ENCODE data around the gene SLC2A1.
A peak's percentile ranks its signal among the peaks of the same experiment; 100 is the strongest.

The SLC2A1 gene

DNA sequence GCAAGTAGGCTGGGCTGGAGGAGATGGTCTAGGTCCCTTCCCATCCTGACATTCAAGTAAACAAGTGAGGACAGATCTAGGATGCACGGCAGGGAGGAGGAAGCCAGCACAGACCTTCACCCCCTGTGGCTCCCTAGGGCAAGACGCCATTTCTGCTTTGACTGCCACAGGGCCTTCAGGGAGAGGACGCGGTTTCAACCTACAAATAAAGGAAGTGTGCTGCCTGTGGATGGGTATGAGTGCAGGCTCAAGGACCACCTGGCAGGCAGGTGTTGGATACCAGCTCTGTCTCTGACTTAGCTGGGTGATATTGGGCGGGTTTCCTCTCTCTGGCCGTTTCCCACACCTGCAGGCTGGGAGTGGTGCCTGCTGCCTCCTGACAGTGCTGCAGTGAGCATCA lies 16.2 kb downstream of the SLC2A1 start:
- no peak for DNase-seq (ENCODE audit: low read depth)

DNA sequence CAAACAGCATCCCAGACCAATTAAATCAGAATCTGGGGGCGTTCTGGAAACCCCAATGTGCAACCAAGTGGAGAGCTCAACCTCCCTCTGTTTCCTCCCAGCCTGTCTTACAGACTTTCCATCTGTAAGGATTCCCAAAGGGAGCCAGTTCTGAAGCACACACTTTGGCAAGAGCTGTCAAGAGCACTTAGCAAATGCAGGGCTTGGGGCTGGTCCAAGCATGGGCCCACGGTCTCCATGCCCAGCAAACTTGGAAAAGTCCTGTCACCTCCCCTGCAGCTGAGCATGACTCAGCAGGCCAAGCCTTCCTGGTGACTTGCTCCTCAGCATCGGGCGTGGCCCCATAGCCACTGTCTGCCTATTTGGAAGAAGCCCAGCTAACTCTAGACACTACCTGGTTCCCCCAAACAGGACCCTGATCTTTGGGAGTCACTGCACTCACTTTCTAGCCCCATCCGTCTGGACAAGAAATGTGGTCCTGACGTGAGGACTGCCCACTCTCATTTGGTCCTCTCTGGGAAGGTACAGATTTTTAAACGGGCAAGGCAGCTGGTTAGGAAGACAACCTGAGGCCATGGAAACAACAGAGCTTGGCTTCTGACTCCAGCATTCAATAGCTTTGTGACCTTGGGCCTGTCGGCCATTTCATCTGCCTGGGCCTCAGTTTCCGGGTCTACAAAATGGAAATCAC lies 16.9 kb downstream of the SLC2A1 start:
- DNase-seq (ENCODE audit: low read depth), result no peak

DNA sequence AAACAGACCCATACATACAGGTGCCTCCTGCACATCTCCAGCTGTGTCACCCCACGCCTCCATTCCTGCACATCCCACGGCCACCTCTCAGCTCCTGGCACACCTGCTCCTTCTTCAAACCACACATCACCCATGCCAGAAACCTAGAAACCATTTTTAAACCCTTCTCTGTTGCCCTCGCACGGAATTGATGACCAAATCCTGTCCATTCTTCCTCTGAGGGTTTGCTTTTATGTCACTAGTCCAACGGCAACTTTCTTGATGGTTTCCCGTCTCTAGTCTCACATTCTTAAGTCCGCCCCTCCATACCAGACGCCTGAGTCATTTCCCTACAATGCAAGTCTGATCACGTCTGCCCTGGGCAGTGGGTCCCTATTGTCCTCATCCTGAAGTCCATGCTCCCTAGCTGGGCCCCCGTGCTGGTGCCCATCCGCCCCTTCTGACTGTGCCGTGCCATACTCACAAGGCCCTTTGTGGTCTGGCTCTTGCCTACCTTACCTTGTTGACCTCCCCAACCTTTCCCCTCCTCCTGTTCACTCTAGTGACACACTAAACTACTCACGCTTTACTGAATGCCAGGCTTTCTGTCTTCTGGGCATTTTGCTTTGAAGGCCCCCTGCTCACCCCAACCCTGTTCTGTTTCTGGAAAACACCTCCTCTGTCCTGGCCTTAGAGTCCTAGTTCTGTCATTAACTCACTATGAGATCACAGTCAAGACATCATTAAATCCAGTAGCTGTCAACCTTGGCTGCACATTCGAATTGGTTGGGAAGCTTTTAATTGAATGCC lies 17.6 kb downstream of the SLC2A1 start:
- DNase-seq (ENCODE audit: low read depth), result no peak

DNA sequence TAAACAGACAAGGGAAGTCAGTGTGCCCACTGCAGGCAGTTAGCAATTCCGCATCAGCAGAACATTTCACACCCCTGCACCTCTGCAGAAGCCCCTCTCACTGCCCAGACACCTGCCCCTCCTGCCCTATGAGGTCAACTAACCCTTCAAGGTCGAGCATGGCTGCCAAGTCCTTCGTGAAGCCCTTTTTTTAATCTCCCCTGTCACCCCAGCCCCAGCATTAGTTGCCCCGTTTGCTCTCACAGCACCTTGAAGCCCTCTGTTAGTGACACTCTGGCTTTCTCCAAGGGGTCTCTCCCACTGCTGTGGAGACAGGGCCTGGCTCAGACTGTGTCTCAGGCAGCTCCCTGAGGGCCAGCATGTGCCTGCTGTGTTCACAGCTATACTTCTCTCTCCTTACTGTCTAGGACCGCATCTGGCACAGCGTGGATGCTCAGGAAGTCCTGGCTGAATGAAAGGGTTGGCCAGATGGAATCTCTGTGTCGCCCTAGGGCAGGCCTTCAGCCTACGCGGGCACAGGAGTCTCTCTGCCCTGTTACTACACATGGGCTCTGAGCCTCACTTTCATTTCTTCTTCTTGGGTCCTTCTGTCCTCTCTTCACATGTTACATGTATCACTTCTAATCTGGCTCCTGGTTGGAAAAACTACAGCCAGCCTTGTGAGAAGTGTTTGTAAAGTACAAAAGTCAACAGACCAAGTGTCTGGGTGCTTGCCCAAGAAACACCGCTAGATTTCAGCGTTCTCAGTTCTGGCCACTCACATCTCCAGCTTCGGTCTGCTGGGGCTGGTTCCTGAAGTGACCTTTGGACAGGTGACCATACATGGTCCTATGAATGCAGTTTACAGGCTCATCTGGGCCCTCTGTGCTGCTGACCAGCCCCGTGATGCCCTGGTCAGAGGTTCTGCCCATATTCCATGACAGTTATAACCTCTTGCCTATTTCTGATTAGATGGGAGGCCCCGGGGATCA lies 19.7 kb downstream of the SLC2A1 start:
- DNase-seq (ENCODE audit: low read depth), result no peak

DNA sequence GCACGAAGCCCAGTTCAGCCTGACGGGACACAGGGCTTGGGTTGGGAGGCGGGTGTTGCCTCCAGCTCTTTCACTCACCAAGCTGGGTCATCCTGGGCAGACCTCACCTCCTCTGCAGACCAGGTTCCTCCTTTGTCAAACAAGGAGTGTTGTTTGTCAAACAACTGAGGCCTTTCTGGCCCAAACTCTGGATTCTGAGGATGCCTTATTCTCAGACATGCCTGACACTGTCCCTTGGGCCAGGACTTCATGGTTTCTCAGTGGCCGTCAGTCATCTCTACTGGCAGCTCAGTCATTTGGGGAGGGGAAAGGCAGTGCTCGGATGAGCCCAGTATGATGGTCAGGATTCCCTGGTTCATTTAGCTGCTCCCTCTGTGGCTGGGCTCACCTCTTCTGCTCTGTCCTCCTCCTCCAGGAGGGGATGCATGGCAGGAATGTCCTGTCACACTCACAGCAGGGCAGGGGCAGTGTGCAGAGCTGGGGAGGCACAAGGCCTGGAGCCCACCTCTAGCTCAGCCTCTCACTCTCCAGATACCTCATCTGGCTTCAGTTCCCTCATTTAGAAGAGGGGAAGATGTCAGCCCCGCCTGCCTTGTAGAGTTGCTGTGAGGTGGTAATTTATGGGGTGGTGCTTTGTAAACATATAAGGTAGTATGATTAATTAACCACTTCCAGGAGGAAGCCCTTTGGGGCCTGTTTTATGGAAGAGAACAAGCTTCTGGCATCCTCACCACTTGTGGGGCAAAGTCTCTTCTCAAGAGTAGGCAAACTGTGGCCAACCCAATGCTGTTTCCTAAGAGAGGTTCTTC lies 20.6 kb downstream of the SLC2A1 start:
- DNase-seq (ENCODE audit: low read depth), result no peak

DNA sequence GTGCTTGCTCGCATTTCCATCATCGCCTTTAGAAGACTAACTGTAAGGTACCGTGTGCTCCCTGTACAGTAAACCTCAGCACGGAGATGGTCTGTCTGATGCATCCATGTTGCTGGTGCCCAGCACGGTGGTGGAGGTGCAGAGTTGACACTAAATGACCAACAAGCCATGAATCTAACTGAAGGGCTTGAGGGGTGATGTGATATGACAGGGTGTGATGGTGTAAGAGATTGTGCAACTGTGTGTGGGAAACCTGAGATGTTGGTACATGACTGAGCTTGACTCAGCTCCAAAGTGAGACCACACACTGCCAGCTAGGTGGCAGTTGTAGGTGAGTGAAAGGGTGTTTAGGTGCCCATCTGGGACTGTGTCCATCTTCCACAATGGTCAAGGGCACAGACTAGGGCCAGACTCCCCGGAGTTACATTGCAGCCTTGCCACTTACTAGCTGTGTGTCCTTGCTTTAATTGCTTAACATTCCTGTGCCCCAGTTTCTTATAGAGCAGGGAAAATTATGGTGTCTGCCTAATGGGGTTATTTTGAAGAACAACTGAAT lies 21.4 kb downstream of the SLC2A1 start:
- no peak for DNase-seq (ENCODE audit: low read depth)

DNA sequence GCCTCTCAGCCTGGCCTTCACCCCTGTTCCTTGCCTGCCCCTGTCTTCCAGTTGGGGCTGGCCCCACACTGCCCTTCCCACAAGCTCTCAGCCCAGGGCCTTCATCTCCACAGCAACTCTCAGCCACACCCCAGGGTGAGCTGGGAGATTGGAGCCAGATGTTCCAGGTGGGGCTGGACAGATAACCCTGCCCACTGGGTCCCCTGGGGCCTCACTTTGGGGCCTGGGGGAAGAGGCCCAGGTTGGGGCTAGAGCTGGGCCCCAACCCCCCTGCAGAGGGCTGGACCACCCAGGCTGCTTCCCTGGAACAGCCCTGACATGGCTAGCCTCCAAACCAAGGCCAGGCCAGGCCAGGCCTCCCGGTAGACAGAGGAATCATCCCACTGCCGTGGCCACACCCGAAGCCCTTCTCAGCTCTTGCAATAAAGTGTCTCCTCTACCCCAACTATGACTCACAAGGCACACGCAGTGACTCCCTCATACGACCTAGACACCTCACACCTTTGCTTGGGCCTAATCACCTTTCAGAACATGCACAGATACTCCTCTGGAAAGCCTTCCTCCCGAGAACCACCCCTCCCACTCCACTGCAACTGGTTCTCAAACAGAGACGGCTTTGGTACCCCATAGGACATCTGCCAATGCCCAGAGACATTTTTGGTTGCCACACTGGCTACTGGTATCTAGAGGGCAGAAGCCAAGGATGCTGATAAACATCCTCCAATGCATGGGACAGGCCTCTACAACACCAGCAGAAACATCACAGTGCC lies 22.2 kb downstream of the SLC2A1 start:
- DNase-seq (ENCODE audit: low read depth), result no peak

DNA sequence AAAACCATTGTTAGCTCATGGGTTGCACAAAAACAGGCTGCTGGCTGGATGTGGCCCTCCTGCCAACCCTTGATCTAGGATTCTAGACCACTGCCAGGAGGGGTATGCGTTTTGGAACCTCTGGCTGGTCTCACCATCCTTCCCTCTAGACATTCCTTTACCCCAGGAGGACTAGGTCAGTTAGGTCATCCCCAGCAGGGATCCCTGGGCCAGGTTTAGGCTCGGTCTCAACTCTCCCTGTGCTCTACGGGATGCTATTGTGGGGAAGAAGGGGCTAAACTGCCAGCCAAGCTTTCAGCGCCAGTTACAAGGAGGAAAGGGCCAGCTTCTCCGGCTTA lies 22.7 kb downstream of the SLC2A1 start:
- no peak for DNase-seq (ENCODE audit: low read depth)

DNA sequence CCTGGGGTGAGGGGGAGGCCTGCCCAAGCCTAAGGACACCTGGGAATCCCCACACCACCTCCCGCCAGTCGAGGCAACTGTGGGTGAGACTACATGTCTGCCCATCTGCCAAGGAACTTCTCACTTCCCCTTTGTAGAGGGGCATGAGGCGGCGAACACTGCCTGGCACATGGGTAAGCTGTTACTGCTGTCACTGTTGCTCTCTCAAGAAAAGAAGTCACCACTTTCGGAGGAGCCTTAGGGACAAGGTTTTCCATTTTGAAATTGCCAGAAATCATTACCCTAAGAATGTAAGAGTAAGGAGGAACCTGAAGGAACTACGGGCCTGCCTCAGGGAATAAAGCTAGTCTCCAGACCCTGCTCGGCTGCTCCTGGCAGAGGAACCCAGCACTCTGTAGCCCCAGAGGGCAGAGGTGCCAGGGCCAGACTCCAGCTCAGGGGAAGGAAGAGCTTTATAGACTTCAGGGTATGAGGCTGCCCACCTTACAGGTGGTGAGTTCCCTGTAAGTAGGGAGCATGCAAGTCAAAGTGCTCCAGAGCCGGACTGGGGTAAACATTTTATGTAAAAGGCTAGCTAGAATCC lies 23.3 kb downstream of the SLC2A1 start:
- no peak for DNase-seq (ENCODE audit: low read depth)

DNA sequence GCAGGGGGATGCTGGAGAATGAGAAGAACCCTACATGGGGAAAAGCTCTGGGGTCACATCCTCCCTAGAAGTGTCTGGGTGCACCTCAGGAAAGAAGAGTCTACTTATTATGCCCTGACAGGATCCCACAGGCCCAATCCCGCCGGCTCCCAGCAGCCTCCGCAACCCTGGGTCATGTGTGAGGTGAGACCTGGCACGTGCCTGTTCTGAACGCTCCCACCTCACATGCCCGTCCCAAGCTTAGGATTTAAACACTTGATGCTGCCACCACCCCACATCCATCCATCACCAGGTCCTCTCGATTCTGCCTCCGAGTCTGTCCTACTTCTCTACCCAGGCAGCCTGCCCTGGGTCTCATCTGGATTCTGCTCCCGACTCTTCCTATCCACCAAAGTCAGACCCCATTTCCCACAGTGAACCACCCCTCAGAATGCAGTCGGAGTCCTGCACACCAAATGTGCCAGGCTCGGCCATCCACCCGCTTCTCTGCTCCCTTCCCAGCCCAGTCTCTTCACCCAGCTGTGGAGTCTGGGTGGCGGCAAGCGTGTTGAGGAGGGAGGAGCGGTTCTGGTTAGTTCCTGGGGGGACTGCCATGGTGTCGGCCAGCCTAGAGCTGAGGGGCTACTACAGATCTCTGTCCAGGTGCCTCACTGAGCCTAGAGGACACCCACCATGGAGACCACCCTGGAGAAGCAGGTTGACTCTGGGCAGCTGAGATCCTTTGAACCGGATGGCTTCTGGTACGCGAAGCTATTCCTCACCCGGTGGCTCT lies 23.9 kb downstream of the SLC2A1 start:
- DNase-seq (ENCODE audit: low read depth), result no peak

DNA sequence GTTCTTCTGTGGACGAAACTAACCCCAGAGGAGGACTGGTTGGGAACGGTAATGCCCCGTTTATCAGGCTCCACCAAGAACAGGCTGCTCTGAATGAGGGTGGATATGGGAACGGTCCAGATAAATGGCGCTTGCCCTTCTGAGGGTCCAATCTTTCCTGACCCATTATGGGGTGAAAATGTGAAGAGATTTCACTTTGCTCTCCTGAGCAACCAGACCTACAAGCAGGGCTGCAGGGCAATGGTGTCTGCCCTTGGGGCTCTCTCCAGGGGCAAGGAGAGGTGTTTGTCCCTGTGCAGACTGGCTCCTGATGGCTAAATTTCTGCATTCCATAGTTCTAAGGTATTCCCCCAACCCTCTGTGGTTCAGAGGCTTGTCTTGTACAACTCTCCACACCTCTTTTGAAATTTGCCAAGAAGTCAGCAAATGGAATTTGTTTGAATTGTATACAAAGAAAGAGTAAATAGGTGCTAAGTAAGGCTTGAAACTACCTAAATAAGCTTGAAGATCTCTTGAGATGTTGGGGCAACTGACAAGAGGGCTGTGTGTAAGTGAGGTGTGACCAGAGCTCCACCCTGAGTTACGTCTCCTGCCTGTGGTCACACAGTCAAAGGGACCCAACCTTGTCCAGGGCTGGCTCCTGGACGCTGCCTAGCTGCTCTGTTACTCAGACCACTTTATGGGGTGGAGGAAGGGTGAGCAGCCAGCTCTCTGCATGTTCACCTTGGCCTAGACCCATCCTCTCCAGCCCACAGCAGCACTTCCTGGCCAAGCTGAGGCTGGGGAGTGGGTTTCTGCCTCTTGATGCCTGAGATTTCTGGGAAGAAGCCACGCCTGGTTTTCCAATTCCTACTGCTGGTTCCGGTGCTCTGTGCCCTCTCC lies 24.8 kb downstream of the SLC2A1 start:
- no peak for DNase-seq (ENCODE audit: low read depth)

DNA sequence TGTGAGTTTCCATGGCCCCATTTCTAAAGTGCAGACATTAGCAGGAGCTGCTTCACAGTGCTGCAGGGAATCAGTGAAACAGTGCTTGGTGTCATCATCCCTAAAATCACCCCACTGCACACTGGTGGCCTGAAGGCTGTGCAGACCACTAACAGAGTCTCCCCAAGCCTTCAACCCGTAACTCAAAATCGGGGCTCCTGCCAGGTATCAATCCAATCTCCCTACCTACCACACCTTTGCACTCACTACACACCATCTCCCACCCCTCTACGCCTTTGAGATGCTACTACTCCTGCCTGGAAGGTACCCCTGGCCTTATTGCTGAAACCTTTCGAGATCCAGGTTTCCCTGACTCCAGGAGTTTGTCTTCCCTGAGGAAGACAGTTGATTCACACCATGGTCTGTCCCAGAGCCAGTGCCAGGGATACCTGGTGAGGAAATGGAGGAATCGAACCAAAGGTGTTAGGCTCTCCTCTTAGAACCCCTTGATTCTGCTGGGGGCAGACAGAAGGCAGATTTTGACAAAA lies 25.5 kb downstream of the SLC2A1 start:
- no peak for DNase-seq (ENCODE audit: low read depth)

DNA sequence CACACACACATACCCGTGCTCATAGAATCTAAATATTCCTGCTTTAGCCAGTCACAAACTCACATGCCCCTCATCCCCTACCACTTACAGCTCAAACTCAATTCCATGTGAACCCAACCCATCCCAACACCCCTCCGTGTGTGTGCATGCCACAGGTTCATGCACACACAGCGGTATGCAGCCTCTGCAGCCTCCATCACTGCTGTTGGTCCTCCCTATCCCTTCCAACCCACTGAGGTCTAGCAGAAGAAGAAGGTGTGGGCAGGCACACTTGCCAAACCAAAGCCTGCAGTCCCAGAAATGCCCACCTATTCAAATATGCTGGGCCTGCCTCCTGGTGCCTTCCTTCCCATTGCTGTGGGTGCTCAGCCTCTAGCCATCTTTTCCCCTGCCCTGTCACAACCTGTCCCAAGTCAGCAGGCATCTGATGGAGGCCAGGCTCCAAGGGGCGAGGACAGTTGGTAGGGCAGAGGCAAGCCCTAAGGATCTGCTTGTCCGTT lies 26.2 kb downstream of the SLC2A1 start:
- DNase-seq (ENCODE audit: low read depth), result no peak

DNA sequence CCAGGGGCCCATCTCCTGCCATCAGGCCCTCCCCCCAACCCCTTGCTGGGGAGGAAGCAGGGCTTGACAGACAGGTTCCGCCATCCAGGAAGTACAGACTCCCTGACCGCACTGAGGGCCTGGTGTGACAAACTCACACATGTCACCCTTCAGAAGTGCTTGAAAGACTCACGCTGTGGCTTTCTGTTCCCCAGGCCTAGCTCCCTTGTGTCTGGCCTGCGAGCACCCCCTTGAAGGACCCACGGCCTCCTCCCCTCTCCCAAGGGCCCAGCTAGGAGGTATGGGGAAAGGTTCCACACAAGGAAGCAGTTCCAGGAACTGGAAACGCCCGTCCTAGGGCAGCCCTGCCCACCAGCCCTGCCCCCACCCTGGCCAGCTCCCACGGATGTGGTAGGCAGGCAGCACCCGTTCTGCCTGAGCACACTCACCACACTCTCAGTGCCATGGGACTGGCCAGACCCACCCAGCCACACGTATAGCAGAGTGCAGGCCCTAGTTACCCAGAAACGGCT lies 26.7 kb downstream of the SLC2A1 start:
- peak; percentile 59 for DNase-seq (ENCODE audit: low read depth)

DNA sequence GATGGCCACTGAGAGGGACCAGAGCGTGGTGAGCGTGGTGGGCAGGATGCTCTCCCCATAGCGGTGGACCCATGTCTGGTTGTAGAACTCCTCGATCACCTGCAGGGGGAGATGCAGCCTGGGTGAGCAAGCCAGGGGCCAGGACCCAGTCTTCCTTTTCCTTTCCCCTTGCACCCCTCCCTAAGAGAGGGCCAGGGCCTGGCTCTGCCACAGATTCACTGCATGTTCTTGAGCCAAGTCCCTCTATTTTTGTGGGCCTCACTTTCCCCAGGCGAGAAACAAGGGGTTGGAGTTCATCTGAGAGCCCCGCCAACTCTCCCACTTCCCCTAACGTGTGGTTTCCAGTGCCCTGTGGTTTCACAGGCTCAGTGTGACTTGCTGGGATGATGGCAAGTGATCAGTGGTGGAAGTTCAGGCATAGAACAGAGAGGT lies 27.5 kb downstream of the SLC2A1 start:
- DNase-seq (ENCODE audit: low read depth), result no peak

DNA sequence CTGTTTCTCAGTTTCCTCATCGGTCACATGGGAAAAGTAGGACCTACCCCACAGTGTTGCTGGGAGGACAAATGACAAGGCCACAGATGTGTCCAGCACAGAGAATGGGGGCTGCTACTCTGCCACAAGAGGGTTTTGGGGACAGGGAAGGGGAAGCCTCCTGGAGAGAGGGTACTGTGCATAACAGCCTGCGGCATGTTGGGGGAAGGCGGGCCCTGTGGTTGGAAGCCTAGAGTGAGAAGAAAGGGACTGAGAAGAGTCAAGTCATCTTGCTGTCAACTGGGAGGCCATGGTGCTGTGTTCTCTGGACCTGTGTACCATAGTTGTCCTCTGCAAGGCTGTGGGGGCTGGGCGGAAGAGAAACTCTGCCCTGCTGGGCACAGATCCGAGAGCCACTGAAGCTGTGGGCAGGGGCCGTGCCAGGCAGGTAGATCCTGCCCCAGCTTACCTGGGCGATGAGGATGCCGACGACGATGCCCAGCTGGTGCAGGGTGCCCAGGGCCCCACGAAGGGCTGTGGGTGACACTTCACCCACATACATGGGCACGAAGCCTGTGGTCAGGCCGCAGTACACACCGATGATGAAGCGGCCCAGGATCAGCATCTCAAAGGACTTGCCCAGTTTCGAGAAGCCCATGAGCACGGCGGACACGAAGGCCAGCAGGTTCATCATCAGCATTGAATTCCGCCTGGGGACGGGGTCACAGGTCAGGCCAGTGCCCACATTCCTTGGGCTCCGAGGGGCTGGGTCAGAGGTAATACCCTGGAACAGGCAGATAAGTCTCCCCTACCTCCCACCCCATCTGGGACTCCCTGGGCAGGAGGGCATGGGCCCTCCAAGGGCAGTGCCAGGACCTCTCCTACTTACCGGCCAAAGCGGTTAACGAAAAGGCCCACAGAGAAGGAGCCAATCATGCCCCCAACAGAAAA lies 28.2 kb downstream of the SLC2A1 start:
- no peak for DNase-seq (ENCODE audit: low read depth)

Data from stimulated activated CD8-positive, alpha-beta memory T cell treated with anti-CD3 and anti-CD28 coated beads, Interleukin-12 subunit alpha, Interleukin-12 subunit beta, amount 100 ng/mL, for 1 hour (primary cell).